Ureter (tissue), 1 donor: ENCODE data around the gene PRSS33. TPM values are rescaled to one million over a fixed set of nuclear protein-coding genes. Genes with fewer than 3 reads are reported as not detected.

Experiments used
- DNase-seq: peaks from one replicate; pipeline ENCODE4 v3.0.0-alpha.2; 2020; ENCODE audit warnings: low spot score
- total RNA-seq: library from RNA; stranded (reverse); gene quantifications from one replicate; pipeline ENCODE4 v1.2.4, GENCODE V29; 2023
- donor health status: DM: yes; HTN: yes; CAD: no.

PRSS33 gene
- total RNA-seq, 1 donor from 2014 or later, result not detected

DNA sequence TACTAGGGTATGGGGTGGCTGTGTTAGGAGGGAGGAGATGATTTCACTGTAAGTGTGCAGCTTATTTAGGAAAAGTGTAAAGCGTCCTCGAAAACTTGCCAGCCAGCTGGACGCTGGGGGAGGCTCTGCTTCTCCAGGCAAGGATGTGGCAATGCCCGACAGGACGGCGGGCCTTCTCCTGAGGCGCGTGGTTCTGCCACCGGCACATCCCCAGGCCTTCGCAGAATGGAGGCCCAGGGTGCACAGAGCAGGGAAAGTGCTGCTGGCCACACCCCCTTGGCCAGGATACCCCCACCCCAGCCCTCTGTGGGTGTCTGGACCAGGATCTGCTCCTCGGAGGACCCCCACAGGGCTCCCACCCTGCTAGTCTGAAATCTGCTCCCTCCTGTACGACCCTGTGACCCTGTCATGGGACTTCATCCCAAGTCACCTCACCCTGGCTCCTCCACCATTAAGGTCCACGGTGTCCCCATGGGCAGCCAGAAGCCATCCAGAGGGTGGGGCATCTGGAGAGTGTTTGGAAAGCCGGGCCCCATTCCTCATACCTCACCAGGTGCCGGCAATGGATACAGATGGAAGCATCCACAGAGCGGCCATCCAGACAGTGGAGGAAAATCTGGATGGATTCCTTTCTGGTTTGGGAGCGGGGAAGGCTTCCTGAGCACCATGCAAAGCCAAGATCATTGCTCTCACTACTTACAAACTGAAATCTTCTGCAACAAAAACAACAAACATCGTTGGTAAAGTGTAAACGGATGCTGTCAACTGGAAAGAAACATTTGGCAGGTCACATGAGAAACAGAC, 44.2 kb downstream of the PRSS33 start:
- no peak for DNase-seq

GRCh38 chr16:2742323-2743006, 44.9 kb downstream of the PRSS33 start:
- DNase-seq, result no peak

- no peak for DNase-seq
Measured at GRCh38 chr16:2741168-2741567, 46.2 kb downstream of the PRSS33 start.

DNA sequence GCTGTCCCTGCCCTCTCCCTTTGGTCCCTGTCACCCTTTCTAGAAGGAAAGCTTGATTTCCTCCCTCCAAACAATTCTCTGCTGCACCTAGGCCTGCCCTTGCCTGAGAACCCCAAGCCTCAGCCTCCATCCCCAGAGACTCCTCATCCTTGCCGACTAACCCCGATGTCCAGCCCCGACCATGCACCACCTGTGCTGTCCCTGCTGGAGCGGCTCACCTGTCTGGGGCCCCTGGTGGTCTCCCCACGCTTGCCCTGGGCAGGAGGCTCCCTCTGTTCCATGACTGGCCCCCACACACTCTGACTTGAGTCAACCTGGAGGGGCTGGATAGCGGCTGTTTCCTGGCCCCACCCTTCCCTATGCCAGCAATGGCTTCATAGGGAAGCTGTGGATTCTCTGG, 46.9 kb downstream of the PRSS33 start:
- DNase-seq, result no peak

DNA sequence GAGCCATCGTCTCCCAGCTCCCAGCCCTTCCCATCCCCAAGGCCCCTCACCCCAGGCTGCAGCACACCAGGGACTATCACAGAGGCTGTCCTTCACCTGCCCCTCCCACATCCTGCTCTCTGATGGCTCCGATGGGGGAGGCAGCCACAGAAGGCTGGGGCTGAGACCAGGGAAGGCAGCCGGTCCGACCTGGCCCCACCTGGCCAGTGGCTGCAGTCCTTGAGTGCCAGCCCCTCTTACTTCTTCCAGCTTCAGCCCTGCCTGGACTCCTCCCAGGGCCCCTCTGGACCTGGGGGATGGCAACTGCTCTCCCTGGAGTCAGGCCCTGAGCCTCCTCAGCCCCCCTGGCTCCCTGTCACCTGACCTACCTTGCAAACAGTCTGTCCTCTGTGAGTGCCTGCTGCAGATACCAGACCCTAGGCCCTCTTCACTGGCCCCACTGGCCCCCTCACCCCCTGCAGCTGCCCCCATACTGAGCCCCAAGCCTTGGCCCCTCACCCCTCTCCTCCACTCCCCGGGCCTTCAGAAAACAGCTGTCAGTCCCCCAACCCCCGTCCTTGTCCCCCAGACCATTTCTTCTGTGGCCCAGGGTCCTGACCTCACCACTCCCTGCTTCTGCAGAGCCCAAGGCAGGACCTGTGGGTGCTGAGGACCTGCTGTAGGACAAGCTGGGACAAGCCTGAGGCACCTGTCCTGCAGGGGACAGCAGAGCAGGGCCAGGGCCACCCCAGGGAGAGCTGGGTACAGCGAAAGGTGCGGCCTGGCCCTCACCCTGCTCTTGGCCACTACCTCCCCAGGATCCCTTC, 47.5 kb downstream of the PRSS33 start:
- no peak for DNase-seq

- DNase-seq, result no peak
Measured at GRCh38 chr16:2738615-2739014, 48.7 kb downstream of the PRSS33 start.

GRCh38 chr16:2737895-2738418, 49.4 kb downstream of the PRSS33 start:
- no peak for DNase-seq

- no peak for DNase-seq
Measured at GRCh38 chr16:2737238-2737605, 50.1 kb downstream of the PRSS33 start.

DNA sequence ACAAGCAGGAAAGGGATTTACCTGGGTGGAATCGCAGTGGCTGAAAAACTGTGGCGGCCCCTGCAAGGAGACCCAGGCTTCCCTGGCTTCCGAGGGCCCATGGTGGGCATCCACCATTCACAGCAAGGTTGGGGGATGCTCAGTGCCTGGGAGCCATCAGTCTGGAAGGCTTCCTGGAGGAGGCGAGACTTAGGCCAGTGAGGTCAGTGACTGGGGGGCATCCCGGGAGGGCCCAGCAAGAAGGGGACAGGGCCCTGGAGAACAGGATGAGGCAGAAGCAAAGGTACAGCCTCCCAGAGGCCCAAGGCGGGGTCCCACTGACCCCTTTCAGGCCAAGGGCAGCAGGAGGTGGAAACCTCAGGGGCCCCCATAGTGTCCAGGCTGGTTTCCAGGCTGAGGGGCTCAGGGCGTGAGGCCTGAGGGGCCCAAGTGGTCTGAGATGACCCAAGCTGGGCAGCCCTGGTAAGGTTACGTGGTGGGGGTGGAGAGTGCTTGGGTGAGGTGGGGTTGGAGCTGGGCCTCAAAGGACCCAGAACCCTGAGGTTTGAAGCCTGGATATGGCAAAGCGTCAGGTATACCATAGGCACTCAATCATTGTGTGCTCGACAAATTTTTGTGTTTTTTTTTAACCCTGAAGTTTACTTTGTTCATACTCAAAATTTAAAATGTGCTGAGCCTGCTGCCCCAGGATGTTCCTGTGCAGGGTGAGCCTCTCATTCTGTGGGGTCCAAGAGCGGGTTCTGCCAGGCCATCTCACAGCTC, 50.7 kb downstream of the PRSS33 start:
- no peak for DNase-seq

GRCh38 chr16:2734844-2735515, 52.4 kb downstream of the PRSS33 start:
- DNase-seq, result no peak

Other genes with a start within 250 kb of the PRSS33 start
- 65.9 TPM for gene PDPK1, start 249.5 kb downstream of the PRSS33 start, total RNA-seq
- 17.5 TPM for gene KCTD5, start 105.0 kb downstream of the PRSS33 start, total RNA-seq
- 3.1 TPM for gene PRSS27, start 67.3 kb downstream of the PRSS33 start, total RNA-seq
- gene SRRM2, start 34.9 kb downstream of the PRSS33 start, total RNA-seq, result 669 TPM
- 274 TPM for gene ELOB, start 10.3 kb downstream of the PRSS33 start, total RNA-seq
- not detected for gene PRSS41, start 10.9 kb upstream of the PRSS33 start, total RNA-seq
- 1.3 TPM for gene PRSS21, start 29.7 kb upstream of the PRSS33 start, total RNA-seq
- gene ZG16B, start 42.7 kb upstream of the PRSS33 start, total RNA-seq, result 31.8 TPM
- gene PRSS22, start 70.6 kb upstream of the PRSS33 start, total RNA-seq, result 41.2 TPM
- gene FLYWCH2, start 95.7 kb upstream of the PRSS33 start, total RNA-seq, result 23.5 TPM
- gene FLYWCH1, start 124.4 kb upstream of the PRSS33 start, total RNA-seq, result 39.6 TPM
- not detected for gene KREMEN2, start 176.7 kb upstream of the PRSS33 start, total RNA-seq
- gene PAQR4, start 181.8 kb upstream of the PRSS33 start, total RNA-seq, result 4.5 TPM
- gene PKMYT1, start 192.9 kb upstream of the PRSS33 start, total RNA-seq, result 2.2 TPM
- 0.42 TPM for gene CLDN9, start 225.4 kb upstream of the PRSS33 start, total RNA-seq
- gene CLDN6, start 230.6 kb upstream of the PRSS33 start, total RNA-seq, result not detected
- 27.7 TPM for gene TNFRSF12A, start 232.8 kb upstream of the PRSS33 start, total RNA-seq
- 46.3 TPM for gene HCFC1R1, start 236.4 kb upstream of the PRSS33 start, total RNA-seq
- 29.8 TPM for gene THOC6, start 236.5 kb upstream of the PRSS33 start, total RNA-seq
- gene BICDL2, start 249.4 kb upstream of the PRSS33 start, total RNA-seq, result 94.3 TPM